Inflammatory macrophage treated with lipopolysaccharide for 4 hours (primary cell): ENCODE measurements around the gene ALG11.
"Not testable (repeated sequence)": the region's sequence is repeated elsewhere in the genome, so short reads cannot be mapped to it uniquely, and the experiment has no call there.

Experiments
- DNase-seq: peaks from one replicate; pipeline ENCODE4 v3.0.0-alpha.2; 2020

The ALG11 gene

DNA sequence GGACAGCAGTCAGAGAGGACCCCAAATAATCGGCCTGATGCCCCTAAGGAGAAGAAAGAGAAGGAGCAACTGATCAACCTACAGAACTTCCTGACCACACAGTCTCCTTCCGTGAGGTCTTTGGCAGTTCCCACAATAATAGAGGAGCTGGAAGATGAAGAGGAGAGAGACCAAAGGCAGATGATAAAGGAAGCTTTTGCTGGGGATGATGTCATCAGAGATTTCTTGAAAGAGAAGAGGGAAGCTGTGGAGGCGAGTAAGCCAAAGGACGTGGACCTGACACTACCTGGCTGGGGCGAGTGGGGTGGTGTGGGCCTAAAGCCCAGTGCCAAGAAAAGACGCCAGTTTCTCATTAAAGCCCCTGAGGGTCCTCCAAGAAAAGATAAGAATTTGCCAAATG lies 18.2 kb downstream of the ALG11 start:
- not testable (repeated sequence) for DNase-seq

DNA sequence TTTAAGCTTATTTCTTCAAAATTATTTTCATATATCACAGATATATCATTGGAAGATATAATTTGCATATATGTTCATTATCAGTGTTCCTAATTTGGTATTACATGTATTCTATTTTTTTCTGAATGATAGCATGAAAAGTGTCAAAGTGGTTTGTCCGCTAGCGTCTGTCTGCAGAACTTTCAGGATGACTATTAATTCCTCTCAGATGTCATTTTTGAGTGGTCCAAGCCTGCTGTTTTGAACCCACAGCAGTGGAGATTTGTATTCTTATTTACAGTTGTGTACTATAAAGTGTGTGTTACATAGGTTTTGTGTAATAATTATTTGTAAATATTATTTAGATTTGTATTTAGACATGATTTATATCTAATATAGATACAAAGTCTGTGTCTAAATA lies 20.8 kb downstream of the ALG11 start:
- no peak for DNase-seq

DNA sequence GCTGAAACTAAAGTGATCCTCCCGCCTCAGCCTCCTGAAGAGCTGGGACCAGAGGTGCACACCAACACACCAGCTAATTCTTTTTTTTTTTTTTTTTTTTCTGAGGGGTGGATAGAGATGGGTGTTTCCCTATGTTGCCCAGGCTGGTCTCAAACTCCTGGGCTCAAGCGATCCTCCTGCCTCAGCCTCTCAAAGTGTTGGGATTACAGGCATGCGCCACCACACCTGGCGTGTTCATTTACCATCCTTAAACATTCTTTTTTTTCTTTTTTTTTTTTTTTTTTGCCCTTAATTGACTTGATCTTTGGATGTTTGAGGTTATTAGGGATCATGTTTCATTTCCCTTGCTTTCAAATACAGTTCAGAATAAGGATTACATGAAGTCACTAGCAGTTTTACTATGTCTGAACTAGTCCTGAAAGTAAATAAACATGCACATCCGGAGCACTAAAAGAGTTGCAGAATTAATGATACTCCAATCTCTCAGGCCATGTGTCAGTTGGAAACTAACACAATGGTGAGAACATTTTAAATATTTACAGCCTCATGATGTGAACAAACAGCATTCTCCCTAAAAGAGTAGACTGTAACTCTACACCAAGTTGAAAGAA lies 22.5 kb downstream of the ALG11 start:
- DNase-seq, result no peak

DNA sequence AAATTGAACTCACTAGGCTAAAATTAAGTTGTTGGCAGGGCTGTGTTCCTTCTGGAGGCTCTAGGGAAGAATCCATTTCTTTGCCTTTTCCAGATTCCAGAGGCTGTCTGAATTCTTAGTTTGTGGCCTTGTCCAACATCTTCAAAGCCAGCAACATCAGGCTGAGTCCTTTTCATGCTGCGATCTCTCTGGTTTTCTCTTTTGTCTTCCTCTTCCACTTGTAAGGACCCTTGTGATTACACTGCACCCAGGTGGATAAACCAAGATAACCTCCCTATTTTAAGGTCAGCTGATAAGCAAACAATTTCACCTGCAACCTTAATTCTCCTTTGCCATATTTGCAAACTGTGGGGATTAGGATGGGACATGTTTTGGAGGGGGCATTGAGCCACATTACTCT lies 23.8 kb downstream of the ALG11 start:
- DNase-seq, result no peak

DNA sequence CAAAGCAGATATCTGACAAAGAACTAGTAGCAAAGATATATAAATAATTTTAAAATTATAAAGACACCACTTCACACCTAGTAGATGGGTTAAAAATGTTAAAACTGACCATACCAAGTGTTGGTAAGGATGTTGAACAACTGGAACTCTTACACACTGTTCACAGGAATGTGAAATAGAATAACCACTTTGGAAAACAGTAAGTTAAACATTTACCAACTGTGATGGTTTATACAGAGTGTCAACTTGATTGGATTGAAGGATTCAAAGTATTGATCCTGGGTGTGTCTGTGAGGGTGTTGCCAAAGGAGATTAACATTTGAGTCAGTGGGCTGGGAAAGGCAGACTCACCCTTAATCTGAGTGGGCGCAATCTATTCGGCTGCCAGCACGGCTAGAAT lies 31.5 kb downstream of the ALG11 start:
- no peak for DNase-seq

DNA sequence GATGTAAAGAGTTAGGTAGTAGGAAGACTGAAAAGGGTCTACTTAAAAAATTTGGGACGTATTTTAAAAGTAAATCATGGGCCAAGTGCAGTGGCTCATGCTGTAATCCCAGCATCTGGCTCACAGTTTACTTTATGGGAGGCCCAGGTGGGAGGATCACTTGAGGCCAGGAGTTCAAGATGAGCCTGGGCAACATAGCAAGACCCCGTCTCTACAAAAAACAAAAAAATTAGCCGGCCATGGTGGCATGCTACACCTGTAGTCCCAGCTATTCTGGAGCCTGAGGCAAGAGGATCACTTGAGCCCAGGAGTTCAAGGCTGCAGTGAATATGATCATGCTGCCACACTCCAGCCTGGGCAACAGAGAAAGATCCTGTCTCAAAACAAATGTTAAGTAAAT lies 35.3 kb downstream of the ALG11 start:
- no peak for DNase-seq

DNA sequence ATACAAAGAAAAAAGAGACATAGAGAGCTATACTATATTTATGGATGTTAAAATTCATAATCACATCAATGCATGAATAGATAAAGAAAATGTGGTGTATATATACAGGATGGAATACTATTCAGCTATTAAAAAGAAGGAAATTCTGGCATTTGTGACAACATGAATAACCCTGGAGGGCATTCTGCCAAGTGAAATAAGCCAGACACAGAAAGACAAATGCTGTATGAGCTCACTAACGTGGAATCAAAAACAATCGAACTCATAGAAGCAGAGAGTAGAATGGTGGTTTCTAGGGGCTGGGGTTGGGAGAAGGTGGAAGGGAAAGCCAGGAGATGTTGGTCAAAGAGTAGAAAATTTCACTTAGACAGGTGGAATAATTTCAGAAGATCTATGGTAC lies 36.3 kb downstream of the ALG11 start:
- no peak for DNase-seq

DNA sequence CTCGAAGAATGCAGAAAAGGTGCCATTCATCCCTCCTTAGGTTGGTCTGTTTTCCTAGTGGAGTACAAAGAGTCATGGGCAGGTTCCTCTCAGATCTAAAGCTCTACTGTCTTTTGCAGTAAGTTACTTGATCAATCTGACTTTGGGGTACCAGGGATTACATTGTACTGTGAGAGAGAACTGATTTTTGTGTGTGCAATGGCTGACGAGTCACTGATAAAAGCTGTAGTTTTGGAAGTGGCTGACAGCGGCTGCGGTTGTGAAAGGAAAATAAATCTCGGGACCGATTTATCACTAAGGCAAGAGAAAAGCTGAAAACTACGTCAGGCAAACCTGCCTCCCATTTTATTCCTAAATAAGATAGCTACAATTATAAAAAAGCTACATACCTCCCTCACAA lies 39.2 kb downstream of the ALG11 start:
- no peak for DNase-seq

DNA sequence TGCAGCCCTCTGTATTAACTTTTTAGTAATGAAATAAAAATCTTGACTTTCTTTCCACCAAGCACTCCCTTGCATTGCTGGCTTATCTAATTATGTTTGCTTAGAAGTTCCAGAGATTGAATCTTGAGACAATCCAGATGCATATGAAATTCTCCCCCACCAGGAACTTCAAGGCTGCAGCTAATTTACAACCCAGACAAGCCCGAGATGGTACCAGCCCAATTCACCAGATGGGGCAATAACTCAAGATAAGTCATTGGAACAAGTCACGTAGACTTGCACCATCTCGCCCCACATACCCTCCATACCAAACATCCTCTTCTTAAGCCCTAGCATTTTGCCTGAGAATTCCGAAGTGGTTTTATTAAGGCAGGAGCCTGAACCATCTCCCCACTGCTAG lies 41.3 kb downstream of the ALG11 start:
- no peak for DNase-seq

DNA sequence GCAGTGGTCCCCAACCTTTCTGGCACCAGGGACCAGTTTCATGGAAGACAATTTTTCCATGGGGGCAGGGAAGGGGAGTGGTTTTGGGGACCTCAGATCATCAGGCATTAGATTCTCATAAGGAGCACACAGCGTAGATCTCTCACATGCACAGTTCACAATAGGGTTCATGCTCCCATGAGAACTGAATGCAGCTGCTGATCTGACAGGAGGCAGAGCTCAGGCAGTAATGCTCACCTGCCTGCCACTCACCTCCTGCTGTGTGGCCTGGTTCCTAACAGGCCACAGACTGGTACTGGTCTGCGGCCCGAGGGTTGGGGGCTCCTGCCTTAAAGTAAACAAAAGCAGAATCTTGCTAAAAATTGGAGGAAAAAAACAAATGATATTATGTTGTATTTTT lies 48.9 kb downstream of the ALG11 start:
- DNase-seq, result not testable (repeated sequence)

DNA sequence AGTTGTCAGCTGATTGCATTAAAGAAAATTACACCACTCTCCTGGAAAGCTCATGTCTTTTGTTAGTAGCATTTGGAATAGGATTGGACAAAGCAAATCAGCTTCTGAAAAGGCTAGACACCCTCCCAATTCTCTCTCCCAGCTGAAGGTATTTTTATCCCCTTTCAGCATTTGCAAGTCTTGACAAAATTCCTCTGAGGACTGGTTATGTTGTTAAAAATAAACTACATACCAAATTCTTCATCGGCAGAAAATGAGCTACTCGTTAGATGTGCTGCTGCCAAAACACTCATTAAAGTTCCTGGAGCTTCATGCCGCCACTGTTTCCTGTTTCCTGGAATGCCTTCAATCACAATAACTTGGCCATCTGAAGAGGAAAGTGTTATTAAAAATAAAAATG lies 49.4 kb downstream of the ALG11 start:
- DNase-seq, result no peak

DNA sequence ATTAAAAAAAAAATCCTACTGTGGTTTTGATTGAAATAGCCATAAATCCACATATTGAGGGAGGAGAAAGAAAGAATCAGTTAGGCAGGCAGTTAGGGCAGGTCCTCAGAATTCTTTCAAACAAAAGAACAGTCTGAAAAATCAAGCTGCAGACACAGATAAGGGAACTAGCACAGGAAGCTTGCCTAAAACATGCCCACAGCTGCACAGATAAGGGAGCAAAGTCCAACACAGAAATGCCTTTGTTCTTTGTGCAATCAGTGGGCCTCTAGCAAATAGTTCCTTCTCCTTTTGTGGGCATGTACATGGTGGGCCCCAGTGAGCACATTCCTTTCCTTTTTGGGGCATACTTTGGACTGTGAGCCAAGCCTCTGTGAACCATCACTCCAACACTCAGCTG lies 55.0 kb downstream of the ALG11 start:
- no peak for DNase-seq

DNA sequence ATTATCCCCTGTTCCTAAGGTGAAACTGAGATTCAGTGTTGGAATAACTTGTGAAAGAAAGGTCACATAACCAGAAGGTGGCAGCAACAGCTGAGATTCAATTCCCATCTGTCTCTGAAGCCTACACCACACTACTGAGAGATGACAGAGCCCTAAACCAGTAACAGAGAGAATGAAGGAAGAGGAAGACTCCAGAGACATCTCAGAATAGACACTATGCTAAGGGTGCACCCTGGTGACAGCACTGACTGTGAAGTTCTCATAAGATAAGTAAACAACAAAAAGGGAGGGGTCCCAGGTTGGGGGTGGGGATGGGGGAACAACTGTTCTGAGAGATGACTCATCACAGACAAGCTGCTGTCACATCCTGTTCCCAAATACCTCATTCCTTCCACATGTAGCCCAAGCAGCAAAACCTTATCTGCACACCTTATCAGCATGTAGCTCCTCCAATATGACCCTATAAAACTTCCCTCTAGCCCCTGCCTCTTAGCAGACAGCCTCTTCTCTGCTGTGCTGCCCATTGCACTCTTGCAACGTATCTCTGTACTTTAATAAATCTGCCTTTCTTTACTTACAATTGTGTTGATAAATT lies 58.8 kb downstream of the ALG11 start:
- no peak for DNase-seq
